Osteocyte (in vitro differentiated cells): Measurements from ENCODE around the gene CLCA4. TPM values are rescaled to one million over a fixed set of nuclear protein-coding genes. Genes with fewer than 3 reads are reported as not detected.
A peak's percentile ranks its signal among the peaks of the same experiment; 100 is the strongest.

ENCODE experiments used
- DNase-seq: peaks from one replicate; pipeline ENCODE4 v3.0.0; 2021; ENCODE audit warnings: mixed read lengths; ENCODE audit not compliant: unreplicated experiment; ENCODE audit errors: extremely low spot score
- H3K27ac Mint-ChIP-seq: one replicate; pipeline ENCODE4 v1.8.0; 2021; ENCODE audit warnings: mild to moderate bottlenecking, mixed read lengths; ENCODE audit not compliant: unreplicated experiment
- H3K27me3 Mint-ChIP-seq: one replicate; pipeline ENCODE4 v1.8.0; 2021; ENCODE audit warnings: mixed read lengths; ENCODE audit not compliant: unreplicated experiment
- H3K36me3 Mint-ChIP-seq: one replicate; pipeline ENCODE4 v1.8.0; 2021; ENCODE audit warnings: mixed read lengths; ENCODE audit not compliant: unreplicated experiment
- H3K4me1 Mint-ChIP-seq: one replicate; pipeline ENCODE4 v1.8.0; 2021; ENCODE audit warnings: mixed read lengths; ENCODE audit not compliant: unreplicated experiment
- H3K4me3 Mint-ChIP-seq: one replicate; pipeline ENCODE4 v1.8.0; 2021; ENCODE audit warnings: mild to moderate bottlenecking, moderate library complexity, mixed read lengths; ENCODE audit not compliant: unreplicated experiment
- H3K9me3 Mint-ChIP-seq: one replicate; pipeline ENCODE4 v1.8.0; 2021; ENCODE audit warnings: mixed read lengths; ENCODE audit not compliant: unreplicated experiment
- CTCF ChIP-seq: fragments of 200-600 bp; sonication (generic); IDR thresholded peaks from 2 replicates; pipeline ENCODE4 v1.5.0; 2021; ENCODE audit warnings: antibody characterized with exemption, mild to moderate bottlenecking, moderate library complexity
- long read RNA-seq: library from polyadenylated mRNA; unstranded; transcript quantifications from one replicate; pipeline ENCODE4 v2.0.0, GENCODE V29; 2021
- total RNA-seq: library from RNA; stranded (reverse); gene quantifications from 2 replicates; pipeline ENCODE4 v1.2.1, GENCODE V29; 2021

The CLCA4 gene
- not detected in 2 replicates for total RNA-seq
- long read RNA-seq, result 0 reads

- Mint-ChIP-seq H3K4me1 (no peaks in the 10 kb centered on the region), H3K27me3 (peaks cover 8% of the 10 kb centered on the region), H3K4me3 (no peak within 1 kb of the TSS), H3K36me3 (no peaks in the 10 kb centered on the region), H3K9me3 (no peaks in the 10 kb centered on the region), H3K27ac (no peak within 1 kb of the TSS)
- DNase-seq, result no peak
- no peak for TF ChIP-seq CTCF
These were observed at the start of gene CLCA4 for GRCh38 chr1:86546787-86547221. Gene CLCA4 (plus strand): TSS chr1:86547078. CDS start chr1:86547120, 42 bp downstream.

- Mint-ChIP-seq H3K4me1 (peaks cover 10% of the 10 kb centered on the region), H3K9me3 (no peaks in the 10 kb centered on the region), H3K27me3 (peaks cover 26% of the 10 kb centered on the region), H3K4me3 (no peak overlapping the region), H3K36me3 (no peaks in the 10 kb centered on the region), H3K27ac (no peak overlapping the region)
- no peak for TF ChIP-seq CTCF
- DNase-seq, result no peak
These were observed 48.6 kb upstream of the CLCA4 start for GRCh38 chr1:86498281-86498680.

DNA sequence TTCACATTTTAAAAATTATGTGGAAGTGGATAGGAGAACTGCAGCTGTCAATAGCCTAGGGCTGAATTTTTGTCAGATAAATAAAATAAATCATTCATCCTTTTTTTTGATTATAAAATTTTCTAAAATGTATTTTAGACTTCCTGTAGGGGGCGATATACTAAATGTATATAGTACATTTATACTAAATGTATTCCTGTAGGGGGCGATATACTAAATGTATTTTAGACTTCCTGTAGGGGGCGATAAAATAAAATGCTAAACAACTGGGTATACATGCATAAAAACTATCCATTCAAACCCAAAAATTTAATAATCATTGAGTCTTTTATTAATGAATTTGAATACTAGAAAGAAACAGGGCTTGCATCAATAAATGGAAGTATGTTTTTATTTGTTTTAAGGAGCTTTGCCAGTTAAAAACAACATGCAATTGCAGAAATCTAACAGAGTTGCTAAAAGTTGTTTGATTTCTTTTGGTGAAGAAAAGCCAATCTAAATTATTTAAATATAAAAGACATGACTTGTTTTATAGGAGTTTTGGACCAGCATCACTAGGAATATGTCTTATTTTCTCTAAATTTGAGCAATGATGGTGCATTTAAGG lies 46.8 kb upstream of the CLCA4 start:
- peak; percentile 83 for TF ChIP-seq CTCF
- H3K4me1 Mint-ChIP-seq, result peaks cover 16% of the 10 kb centered on the region
- H3K4me3 Mint-ChIP-seq, result no peak overlapping the region
- no peaks in the 10 kb centered on the region for H3K9me3 Mint-ChIP-seq
- H3K27me3 Mint-ChIP-seq, result peaks cover 25% of the 10 kb centered on the region
- DNase-seq, result no peak
- no peaks in the 10 kb centered on the region for H3K36me3 Mint-ChIP-seq
- H3K27ac Mint-ChIP-seq, result no peak overlapping the region

DNA sequence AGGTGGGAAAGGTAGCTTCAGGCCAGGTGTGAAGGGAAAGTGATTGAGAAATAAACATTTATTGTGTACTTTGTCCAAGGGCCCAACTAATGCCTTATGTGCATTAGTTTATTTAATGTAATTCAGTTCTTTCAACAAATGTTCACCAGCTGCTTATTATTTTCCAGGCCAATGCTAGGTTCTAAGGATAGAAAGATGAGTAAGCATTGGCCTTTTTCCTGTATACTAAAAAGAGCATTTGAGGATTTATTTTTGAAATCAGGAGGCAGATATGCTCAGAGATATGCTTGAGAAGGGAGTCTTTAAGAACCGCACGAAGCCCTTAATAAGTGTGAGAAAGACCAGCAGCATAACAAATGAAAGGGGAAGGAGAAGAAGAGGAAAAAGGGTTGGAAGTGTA lies 46.2 kb upstream of the CLCA4 start:
- Mint-ChIP-seq H3K27ac (no peak overlapping the region), H3K9me3 (no peaks in the 10 kb centered on the region)

More for the DNA sequence above, 46.2 kb upstream of the CLCA4 start:
- no peak overlapping the region for H3K4me3 Mint-ChIP-seq
- no peak for DNase-seq
- H3K27me3 Mint-ChIP-seq, result peaks cover 24% of the 10 kb centered on the region
- peaks cover 16% of the 10 kb centered on the region for H3K4me1 Mint-ChIP-seq
- no peaks in the 10 kb centered on the region for H3K36me3 Mint-ChIP-seq
- no peak for TF ChIP-seq CTCF
